Measurements from ENCODE around the gene TOB1.
A peak's percentile ranks its signal among the peaks of the same experiment; 100 is the strongest.
"Not testable (repeated sequence)": the region's sequence is repeated elsewhere in the genome, so short reads cannot be mapped to it uniquely, and the experiment has no call there.

TOB1 gene

DNA sequence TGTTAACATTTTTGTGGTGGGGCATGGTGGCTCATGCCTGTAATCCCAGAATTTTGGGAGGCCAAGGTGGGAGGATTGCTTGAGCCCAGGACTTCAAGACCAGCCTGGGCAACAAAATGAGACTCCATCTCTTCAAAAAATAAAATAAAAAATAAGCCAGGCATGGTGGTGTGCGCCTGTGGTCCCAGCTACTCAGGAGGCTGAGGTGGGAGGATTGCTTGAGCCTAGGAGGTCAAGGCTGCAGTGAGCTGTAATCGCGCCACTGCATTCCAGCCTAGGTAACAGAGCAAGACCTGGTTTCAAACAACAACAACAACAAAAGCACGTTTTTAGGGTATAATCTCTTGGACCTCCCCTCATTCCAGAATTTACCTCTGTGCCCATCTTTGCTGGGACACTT lies 28.4 kb upstream of the TOB1 start:
- DNase-seq = not testable (repeated sequence)

DNA sequence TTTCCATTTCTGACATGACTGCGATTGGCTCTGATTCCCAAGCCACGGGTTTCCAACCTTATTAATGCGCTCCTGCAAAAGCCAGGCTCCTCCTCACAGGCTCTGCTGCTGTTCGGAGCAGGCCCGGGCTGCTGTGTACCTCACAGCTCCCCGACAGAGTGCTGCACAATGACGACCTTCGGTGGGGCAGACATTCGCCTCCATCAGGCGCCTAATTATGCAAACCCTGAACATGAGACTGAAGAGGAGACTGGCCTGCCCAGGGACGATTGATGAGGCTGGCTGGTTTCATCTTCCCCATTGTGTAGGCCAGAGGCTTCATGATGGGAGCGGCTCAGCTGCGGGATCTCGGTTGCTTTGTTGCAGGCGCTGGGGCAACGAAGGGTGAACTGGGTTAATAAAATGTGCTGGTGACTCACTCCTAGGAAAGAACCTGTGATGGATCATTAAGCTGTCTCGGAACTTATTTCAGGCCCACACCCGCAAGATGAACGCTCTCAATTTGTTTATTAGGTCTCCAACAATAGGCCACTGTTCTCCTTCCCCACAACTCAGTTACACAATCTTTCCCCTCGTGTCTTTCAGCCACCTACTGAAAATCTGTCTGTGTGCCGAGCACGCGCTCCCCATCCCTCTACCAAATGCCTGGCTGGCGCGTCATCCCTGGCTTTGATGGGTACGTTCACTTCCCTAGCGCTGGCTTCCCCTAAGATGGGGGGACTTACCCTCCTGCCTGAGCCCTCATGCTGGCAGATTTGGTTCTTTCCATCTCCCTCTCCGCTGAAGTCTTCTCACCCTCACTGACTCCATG lies 27.2 kb upstream of the TOB1 start:
- no peak for DNase-seq

DNA sequence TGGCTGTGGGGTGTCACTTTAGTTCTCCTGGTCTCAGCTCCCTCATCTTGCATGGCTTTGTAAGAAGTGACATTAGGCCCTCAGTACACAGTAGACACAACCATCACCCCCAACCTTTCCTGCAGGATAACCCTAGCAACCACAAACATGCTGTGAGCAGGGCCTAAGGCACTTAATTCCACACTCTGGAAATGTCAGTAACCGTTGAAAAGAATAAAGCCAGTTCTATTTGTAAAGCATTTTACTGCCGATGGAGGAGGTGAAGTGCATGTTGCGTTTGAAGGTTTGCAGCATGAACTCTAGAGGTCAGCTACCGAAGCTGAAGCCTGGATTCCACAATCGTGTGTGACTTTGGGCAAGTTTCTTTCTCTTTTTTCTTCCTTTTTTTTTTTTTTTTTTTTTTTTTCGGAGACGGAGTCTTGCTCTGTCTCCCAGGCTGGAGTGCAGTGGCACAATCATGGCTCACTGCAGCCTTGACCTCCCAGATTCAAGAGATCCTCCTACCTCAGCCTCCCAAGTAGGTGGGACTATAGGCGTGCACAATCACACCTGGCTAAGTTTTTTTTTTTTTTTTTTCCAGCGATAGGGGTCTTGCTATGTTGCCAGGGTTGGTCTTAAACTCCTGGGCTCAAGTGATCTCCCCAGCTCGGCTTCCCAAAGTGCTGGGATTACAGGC lies 26.1 kb upstream of the TOB1 start:
- no peak for DNase-seq

DNA sequence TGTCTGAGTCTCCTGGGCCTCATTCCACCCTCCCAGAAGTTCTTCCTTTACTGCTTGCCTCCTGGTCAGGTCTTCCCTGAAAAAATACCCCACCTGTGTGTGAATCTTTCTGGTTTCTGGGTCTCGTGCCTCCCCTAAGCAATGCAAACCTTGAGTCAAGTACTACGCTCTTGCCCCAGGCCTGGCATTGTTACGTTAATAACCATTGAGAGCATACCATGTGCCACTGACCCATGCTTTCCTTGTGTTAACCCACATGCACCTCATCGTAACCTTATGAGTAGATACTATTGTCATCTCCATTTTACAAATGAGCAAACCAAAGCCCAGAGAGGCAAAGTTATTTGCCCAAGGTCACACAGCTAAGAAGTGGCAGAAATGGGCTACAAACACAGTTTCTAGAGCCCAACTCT lies 25.4 kb upstream of the TOB1 start:
- no peak for DNase-seq

DNA sequence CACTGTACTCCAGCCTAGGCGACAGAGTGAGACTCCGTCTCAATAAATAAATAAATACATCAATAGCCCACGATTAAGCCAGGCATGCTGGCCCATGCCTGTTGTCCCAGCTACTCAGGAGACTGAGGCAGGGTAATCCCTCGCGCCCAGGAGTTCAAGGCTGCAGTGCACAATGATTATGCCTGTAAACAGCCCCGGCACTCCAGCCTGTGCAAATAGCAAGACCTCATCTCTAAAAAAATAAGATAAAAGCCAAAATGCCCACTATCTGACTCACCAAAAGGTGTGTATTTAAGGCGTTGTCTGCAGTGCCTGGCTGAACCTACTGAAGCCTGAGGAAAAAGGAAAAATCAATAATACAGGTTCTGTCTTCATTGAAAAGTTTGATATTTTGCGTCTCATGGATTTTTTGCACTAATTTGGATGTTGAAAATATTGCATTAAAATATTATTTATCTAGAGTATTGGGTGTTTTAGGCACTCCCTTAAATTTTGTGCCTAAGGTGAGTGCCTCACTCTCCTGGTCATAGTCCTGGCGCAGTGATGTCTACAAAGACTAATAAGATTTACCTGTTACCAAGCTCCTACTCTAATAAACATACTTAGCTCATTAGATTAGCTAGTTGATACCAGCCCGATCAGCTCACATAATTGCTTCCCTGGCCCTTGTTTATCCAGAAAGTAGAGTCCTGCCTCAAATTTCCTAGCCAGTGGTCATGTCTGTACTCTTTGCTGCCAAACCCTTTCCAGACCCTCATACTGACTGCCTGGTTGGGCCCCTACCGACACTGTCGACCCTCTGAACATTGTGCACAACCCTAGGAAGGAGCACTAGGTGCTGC lies 24.7 kb upstream of the TOB1 start:
- no peak for DNase-seq

DNA sequence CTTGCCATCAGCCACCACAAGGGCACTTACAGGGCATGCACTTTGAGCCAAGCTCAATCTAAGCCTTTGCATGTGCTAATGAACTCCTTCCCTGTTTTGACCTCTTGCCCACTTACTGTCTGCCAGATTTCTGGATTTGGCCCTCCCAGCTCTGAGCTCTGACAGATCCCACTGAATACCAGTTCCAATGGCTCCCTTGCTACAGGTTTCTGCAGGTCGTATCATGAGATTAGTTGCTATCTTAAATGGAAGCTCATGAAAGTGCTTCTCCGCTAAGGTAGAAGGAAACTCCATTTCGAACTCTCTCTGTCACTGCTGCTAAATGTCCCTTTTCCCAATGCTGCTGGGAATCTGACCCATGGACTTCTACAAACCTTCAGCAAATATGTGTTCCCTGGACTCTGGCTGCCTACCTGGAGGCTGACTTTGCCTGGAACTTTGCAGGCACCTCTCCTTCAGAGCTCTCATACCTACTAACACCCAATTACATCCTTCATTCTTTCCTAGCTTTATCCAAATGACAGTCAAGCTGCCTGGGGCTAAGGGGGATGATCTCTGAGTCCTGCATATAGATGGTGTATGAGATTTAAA lies 23.5 kb upstream of the TOB1 start:
- DNase-seq = no peak

DNA sequence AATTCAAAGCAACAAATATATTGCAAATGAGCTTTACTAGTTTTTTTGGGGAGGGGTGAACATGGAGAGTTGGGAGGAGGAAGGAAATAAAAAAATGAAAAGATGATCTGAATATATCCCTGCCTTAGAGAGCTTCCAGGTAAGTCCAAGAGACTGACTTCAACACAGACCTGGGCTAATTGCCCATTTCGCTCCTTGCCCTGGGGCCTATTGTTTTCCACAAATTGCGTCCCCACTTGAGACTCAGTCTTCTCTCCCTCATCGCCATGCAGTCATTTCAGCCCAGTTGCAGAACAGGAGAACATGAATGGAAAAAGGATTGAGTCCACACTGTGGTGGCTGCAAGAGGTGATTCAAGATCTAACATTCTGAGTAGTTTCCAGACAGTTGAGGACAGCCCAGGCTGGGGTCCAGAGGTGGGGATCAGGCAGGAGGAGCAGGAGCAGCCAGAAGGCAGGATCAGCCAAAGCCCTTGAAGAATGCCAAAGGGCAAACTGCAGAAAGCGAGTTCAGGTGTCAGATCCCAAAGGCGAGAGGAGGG lies 21.6 kb upstream of the TOB1 start:
- no peak for DNase-seq

DNA sequence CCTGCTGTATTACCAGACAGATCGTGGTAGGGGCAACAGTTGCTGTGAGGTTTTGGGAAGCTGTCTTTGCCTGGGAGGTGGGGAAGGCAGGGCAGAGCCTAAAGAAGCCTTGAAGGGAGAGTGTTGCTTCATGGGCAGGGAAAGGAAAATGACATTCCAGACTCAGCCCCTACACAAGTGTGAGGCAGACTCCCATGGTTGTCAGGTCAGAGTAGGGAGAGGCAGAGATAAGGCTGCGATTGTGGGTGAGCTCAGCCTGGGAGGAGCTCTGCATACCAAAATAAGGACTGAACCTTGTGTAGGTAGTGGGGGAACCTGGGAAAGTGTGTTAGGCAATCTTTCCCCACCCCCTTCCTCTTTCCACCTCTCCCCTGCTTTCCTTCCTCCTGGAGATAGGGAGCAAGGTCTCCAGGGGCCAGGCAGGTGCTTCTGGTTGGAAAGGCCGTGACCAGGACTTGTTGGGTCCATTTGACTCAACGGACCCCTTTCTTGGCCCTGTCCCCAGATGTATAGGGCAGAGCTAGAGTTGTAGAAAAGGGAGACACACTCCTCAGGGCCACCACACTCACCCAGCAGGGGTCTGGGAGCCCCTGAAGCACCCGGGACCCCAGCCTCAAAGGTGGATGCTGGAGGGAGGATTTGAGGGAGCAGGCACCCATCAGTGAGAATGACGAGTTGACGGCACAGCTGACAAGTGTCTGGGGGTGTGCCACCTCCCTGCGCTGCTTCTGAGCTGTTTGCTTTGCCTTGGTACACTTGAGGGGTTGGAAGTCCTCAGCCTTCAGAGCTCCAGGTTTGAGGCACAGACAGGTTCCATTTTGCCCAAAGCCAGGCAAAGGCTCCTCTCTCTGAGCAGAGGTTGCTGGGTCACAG lies 18.5 kb upstream of the TOB1 start:
- no peak for DNase-seq

DNA sequence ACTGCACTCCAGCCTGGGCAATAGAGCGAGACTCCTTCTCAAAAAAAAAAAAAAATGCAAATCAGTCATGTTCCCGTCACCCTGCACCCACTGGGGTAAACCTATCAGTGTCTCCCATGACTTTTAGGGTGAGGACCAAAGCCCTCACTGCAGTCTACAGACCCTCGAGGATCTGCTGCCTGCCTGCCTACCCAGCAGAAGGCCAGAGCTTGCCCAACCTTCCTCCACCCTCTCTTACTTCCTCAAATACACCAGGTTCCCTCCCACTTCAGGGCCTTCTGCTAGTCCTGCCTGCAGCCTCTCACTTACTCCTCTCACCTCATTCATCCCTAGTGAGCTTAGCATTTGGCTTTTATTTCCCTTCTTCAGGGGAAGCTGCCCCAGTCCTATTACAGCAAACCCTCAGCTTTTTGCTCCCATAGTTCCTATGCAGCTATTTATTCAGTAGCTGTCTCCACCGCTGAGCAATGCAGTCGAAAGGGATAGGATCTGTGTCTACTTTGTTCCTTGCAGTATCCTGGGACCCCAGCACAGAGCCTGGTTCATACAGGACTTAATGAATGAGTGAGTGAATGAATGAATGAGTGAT lies 17.8 kb upstream of the TOB1 start:
- DNase-seq = peak in 1 of 2 donors; percentile 77

DNA sequence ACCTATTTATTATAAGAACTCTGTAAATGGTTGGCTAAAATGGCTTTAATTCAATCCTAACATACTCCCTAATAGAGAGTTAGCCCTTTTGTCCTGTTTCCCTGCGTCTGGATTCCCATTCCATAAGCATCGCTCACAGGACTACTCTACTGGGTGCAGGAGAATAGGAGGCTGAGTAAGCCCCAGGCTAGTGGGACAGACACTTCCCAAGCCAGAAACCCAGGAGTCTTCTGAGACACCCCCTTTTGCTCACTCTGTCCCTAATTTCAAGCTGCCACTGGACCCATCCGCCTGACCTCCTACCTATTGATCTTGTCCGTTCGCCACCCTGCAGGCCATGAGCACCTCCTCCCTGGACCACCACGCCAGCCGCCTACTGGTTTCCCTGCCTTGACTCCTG lies 16.7 kb upstream of the TOB1 start:
- DNase-seq = no peak

DNA sequence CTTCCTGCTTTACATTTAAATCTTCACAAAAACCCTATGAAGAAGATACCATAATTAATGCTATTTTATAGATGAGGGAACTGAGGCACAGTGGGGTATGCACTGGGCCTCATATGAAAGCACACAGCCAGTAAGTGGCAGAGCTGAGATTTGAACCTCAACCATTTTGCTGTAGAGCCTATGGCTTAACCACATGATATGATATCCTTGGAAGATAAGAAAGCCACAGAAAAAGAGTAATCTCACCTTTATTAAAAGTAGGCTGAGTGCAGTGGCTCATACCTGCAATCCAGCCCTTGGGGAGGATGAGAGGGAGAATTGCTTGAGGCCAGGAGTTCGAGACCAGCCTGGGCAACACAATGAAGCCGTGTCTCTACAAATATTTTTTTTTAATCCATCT lies 15.0 kb upstream of the TOB1 start:
- DNase-seq = no peak

DNA sequence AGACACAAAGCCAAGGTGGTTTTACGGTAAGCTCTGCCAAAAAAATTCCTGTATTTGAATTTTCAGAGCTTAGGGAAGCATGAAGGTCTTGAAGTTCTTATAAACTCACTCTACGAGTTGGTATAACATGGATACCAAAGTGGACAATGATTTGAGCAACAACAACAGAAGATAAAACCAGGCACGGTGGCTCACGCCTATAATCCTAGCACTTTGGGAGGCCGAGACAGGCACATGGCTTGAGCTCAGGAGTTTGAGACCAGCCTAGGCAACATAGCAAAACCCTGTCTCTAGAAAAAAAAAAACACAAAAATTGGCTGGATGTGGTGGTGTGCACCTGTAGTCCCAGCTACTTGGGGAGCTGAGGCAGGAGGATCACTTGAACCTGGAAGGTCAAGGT lies 12.9 kb upstream of the TOB1 start:
- DNase-seq = no peak

DNA sequence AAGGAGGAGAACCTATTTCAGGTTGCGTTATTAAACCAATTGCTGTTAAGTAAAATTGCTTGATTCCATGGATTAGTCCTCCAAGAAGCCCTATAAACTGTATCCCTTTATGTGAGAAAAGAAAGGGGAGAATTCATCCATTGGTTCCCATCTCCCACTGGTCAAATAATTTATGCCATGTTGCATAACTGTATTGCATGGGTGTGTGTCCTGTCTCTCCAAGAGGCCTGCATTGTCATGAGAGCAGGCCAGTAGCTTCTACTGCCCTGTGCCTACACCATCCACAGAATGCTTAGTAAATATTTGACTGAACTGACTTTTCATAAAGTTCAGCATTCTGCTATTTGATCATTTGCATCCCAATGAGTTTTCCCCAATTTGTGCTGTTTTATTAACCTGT lies 11.7 kb upstream of the TOB1 start:
- DNase-seq = no peak

DNA sequence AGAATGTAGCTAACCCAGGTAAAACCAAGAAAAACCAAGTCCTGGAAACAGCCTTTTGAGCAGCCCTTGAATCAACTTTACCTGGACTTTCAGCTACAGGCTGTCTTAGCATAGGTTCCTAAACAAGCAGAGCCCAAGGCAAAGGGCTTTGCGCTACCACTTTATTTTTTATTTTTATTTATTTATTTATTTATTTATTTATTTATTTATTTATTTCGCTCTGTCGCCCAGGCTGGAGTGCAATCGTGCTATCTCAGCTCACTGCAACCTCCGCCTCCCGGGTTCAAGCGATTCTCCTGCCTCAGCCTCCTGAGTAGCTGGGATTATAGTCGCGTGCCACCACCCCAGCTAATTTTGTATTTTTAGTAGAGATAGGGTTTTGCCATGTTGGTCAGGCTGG lies 10.9 kb upstream of the TOB1 start:
- DNase-seq = not testable (repeated sequence)

DNA sequence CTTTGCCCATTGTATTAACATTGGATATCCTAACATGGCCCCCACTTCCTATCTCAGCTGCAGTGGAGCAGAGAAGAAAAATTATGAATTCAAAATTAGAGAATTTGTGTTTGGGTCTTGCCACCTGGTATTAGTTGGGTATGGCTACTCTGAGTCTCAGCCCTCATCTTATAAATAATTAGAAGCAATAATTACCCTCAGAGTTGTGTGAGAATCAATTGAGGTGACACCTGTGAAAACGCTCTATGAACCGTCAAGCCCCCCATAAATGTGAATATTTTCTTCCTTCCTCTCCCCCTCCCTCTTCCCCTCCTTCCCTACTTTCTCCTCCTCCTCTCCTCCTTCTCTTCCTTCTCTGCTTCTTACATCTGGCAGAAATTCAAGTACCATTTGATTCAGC lies 8.9 kb upstream of the TOB1 start:
- no peak for DNase-seq

DNA sequence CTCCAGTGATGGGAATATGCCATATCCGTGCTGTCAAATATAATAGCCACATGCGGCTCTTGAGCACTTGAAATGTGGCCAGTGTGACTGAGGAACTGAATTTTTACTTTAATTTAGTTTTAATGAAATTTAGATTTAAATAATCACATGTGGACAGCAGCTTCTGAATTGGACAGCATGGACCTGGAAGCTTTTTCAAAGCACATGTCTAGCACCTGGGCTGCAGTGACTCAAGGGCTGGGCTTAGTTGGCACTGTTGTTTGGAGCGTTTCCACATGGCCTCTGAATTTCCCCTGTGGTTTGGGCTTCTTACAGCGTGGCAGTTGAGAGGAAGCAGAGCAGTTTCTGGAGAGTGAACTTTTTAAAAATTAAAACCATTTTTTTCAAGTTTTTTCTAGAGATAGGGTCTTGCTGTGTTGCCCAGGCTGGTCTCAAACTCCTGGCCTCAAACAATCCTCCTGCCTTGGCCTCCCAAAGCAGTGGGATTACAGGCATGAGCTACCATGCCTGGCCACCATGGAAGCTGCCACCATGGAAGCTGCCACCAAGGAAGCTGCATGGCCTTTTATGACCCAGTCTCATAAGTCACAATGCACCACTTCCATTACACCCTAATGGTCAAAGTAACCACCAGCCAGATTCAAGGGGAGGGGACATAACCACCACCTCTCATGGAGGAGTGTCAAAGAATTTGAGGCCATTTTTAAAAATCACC lies 6.7 kb upstream of the TOB1 start:
- DNase-seq = peak in 1 of 2 donors; percentile 89

DNA sequence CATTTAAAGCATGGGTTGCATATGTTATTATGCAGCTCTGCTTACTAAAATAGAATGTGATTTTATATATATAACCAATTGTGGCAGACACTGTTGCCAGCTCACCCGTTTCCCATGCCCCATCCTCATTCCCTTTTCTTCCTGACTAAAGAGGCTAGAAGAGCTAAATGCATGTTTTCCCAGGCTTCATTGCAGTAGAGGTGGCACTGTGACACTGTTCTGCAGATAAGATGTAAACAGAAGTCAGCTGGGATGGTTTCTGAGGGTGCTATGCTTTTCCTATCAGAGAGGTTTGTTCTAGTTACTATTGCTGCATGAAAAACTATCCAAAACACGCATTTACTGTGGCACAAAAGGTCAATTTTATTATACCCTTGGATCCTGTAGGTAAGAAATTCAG lies 5.7 kb upstream of the TOB1 start:
- no peak for DNase-seq

DNA sequence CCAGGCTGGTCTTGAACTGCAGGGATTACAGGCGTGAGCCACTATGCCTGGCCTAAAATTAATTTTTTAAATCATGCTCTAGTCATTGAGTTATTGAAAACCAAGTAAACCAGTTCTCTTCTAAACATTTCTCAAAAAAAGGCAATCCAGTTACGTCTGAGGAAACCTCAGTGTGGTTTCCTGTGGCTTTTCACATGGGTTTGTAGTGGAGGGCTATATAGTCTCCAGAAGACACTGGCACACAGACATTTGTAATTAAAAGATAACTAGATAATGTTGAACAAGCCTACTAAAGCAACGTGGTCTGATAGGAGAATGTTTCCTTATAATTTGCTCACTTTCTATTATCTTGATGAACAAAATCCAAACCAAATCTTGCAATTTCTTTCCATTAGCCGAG lies 5.2 kb upstream of the TOB1 start:
- peak in 1 of 2 donors; percentile 47 for DNase-seq

DNA sequence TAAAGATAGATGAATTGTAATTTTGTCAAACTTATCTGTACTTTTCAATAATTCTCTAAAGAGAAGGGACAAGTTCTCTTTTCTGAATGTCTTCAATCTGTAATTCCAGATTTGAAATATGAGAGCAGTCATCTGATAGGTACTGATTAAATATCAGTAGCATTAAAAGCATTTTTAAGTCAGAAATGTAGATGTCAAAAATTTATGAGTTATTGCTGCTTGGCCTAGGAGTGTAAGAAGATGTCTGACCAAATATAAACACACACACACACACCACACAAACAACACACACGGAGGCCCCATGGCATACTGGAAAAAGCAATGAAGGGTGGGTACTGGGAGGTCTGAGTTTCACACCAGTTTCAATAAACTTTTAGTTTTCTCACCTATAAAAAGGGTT lies 2.4 kb upstream of the TOB1 start:
- no peak for DNase-seq

DNA sequence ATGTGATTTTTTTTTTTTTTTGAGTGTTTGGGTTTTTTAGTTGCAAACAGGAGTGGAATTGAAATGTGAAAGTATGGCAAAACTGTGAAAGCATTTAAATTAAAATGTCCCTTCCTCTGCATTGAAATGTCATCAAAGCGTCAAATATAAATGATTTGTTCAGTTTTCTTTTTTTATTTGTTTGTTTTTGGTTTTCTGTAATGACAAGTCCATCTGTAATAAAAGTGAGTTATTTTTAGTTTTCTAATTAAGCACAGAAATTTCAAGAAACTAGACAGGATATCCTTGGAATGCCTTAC lies 1.9 kb upstream of the TOB1 start:
- no peak for DNase-seq
